ENCODE results near the gene DZIP3. TPM values are rescaled to one million over a fixed set of nuclear protein-coding genes. Genes with fewer than 3 reads are reported as not detected.

The DZIP3 gene
- total and polyA plus RNA-seq, 2 of the 13 experiments (the other 11 are each of a cell fraction or from before 2014, with no cell fraction given) = 11.3 to 17.3 TPM

- no peak for TF ChIP-seq ZNF138 (CRISPR knock-in tag; IDR thresholded peaks at IDR 0.05; ENCODE audit: low read depth)
Measured at GRCh38 chr3:108661699-108662098, 72.2 kb downstream of the DZIP3 start (continued).

GRCh38 chr3:108662142-108662738 lies 72.7 kb downstream of the DZIP3 start:
- POLR2A ChIA-PET = no interaction called here
- in situ Hi-C loops (cut with HindIII; ENCODE audit: extremely low pct_ligation_motif_present, low pct_unique_long_range_greater_than_20kb) = loop anchor here (10.0 kb wide), 1 partner anchor 223 kb away; no protein-coding TSS in a partner anchor

More at GRCh38 chr3:108662142-108662738, 72.7 kb downstream of the DZIP3 start:
- no peak overlapping the region for H2AFZ ChIP-seq (ENCODE audit: low read length)
- no peak overlapping the region for H3K4me3 ChIP-seq (replicated peaks in 1 of 3; ENCODE audit: insufficient read depth in 1 of 3, low read depth in 2 of 3, low read length in 3 of 3)
- no peaks in the 10 kb centered on the region for H3K36me3 ChIP-seq (replicated peaks in 1 of 2; ENCODE audit: control insufficient read depth in 1 of 2, insufficient read depth in 2 of 2, low read length in 2 of 2)
- H3K4me2 ChIP-seq (ENCODE audit: low read depth, low read length) = no peak overlapping the region
- H4K20me1 ChIP-seq (ENCODE audit: insufficient read depth, low read length) = no peaks in the 10 kb centered on the region
- no peak overlapping the region for H3K9ac ChIP-seq (ENCODE audit: insufficient read depth, low read depth, low read length)
- intact Hi-C loops (cut with micrococcal nuclease; ENCODE audit: unreplicated experiment) = loop anchor here (1.0 to 5.0 kb wide), 6 partner anchors 155 to 421 kb away; no protein-coding TSS in a partner anchor
- ATAC-seq = peak; percentile 68
- H3K4me1 ChIP-seq (ENCODE audit: insufficient read depth, low read length) = no peaks in the 10 kb centered on the region
- CTCF ChIA-PET (ENCODE audit: low intra/inter-chr PET ratio, low total read pairs) = interaction anchor here (0.9 to 1.7 kb wide), 4 partner anchors 173 to 357 kb away, joined by 3 to 25 read pairs (median 4); no protein-coding TSS in a partner anchor
- no peaks in the 10 kb centered on the region for H3K79me2 ChIP-seq (ENCODE audit: insufficient read depth, low read length)
- H3K27me3 ChIP-seq (ENCODE audit: control insufficient read depth in 1 of 2, insufficient read depth in 2 of 2, low read length in 2 of 2) = no peaks in the 10 kb centered on the region
- WGBS (ENCODE audit: low lambda C conversion rate) = 30% methylated on average over 6 of the region's 6 CpGs
- peak; percentile 56 for DNase-seq (ENCODE audit: low spot score)
- peak; percentile 52 for FAIRE-seq
- TF ChIP-seq ZNF75D (CRISPR knock-in tag; IDR thresholded peaks at IDR 0.05; ENCODE audit: borderline replicate concordance) (no peak), ZNF574 (CRISPR knock-in tag; IDR thresholded peaks at IDR 0.05) (no peak), SMC3 (IDR thresholded peaks at IDR 0.05; ENCODE audit: low read length) (peak; percentile 56), STAG1 (CRISPR knock-in tag; IDR thresholded peaks at IDR 0.05) (peak; percentile 80), CTCF (CRISPR knock-in tag; IDR thresholded peaks at IDR 0.05) (peak; percentile 72), ZNF737 (CRISPR knock-in tag; IDR thresholded peaks at IDR 0.05; ENCODE audit: borderline replicate concordance) (no peak), RAD21 (CRISPR knock-in tag; IDR thresholded peaks at IDR 0.05) (peak; percentile 54; the same call in 1 of the 2 replicates)
- BruUV-seq (replicated peaks) = no TSS peak
- no peak overlapping the region for H3K27ac ChIP-seq (ENCODE audit: extremely low read length, insufficient read depth, low read length)
- H3K9me3 ChIP-seq (ENCODE audit: low read length) = no peaks in the 10 kb centered on the region
